Fibroblast of the aortic adventitia (primary cell): ENCODE data around the gene TBX2. TPM values are rescaled to one million over a fixed set of nuclear protein-coding genes. Genes with fewer than 3 reads are reported as not detected.

ENCODE experiments used
- DNase-seq: peaks from one replicate; pipeline ENCODE4 v3.0.0-alpha.2; 2010; ENCODE audit warnings: low read depth
- H3K4me3 ChIP-seq: 2 replicates; pipeline ENCODE4 v1.5.1; 2011; ENCODE audit warnings: low read depth, mild to moderate bottlenecking, control low read depth, low read length, moderate library complexity
- total RNA-seq: library from RNA; depleted of rRNA; stranded (reverse); fragments of >200 nt; gene quantifications from 2 replicates; pipeline ENCODE4 v1.2.3, GENCODE V29; 2012; ENCODE audit warnings: low replicate concordance
- TF ChIP-seq, protein P1 (sequence below): IDR thresholded peaks from 2 replicates; pipeline ENCODE4 v1.5.1; 2011; ENCODE audit warnings: mild to moderate bottlenecking, low read length, control low read depth, inconsistent platforms; ENCODE audit not compliant: insufficient read depth

TBX2 gene
- total RNA-seq, 1 donor: 20.8 TPM

DNA sequence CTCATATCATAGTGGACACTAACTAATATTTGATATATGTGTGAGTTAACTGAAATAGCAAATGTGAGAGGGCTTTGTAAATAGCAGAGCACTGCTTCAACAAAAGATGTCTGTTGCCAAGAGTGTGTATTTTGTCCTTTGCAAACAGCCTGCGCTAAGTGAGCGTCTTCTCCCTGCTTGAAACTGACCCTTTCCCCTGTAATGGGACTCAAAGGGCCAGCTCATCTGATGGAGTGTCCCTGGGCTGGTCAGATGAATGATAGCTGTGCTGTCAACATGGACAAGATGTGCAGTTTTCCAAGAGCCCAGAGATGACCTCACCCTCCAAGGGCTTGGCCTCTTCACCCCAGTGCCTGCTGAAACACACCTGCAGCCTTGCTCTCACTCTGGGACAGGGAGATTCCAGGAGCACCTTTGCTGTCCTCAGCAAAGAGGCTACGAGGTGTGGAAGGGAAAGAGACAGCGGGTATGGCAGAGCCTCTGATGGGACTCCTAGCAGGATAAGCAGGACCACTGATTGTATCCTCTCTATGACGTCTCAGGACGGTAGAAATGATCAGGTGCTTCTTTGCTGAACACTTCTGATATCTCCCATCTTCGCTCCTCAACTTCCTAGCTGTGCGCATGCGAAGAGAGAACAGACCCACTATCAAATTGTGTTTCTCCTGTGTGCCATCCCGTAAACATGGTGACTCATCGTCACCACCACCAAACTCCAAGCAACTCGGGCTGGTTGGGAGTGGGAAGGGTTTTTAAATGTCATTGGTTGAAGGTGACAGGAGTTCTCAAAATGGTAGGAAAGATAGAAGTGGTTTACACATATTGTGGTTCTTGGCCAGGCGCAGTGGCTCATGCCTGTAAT, 35.8 kb upstream of the TBX2 start:
- TF ChIP-seq, protein P1, sequence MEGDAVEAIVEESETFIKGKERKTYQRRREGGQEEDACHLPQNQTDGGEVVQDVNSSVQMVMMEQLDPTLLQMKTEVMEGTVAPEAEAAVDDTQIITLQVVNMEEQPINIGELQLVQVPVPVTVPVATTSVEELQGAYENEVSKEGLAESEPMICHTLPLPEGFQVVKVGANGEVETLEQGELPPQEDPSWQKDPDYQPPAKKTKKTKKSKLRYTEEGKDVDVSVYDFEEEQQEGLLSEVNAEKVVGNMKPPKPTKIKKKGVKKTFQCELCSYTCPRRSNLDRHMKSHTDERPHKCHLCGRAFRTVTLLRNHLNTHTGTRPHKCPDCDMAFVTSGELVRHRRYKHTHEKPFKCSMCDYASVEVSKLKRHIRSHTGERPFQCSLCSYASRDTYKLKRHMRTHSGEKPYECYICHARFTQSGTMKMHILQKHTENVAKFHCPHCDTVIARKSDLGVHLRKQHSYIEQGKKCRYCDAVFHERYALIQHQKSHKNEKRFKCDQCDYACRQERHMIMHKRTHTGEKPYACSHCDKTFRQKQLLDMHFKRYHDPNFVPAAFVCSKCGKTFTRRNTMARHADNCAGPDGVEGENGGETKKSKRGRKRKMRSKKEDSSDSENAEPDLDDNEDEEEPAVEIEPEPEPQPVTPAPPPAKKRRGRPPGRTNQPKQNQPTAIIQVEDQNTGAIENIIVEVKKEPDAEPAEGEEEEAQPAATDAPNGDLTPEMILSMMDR: no peak
- DNase-seq: no peak
- no peak overlapping the region for H3K4me3 ChIP-seq

DNA sequence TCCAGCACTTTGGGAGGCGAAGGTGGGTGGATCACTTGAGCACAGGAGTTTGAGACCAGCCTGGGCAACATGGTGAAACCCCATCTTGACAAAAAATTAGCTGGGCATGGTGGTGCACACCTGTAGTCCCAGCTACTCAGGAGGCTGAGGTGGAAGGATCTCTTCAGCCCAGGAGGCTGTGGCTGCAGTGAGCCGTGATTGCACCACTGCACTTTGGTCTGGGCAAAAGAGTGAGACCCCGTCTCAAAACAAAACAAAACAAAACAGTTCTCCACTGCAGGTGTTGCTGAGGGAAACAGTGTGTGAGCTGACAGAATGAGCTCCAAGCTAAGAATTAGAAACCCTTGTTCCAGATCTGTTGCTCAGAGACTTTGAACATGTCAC, 35.2 kb upstream of the TBX2 start:
- no peak for DNase-seq
- TF ChIP-seq, protein P1: no peak
- H3K4me3 ChIP-seq: no peak overlapping the region

DNA sequence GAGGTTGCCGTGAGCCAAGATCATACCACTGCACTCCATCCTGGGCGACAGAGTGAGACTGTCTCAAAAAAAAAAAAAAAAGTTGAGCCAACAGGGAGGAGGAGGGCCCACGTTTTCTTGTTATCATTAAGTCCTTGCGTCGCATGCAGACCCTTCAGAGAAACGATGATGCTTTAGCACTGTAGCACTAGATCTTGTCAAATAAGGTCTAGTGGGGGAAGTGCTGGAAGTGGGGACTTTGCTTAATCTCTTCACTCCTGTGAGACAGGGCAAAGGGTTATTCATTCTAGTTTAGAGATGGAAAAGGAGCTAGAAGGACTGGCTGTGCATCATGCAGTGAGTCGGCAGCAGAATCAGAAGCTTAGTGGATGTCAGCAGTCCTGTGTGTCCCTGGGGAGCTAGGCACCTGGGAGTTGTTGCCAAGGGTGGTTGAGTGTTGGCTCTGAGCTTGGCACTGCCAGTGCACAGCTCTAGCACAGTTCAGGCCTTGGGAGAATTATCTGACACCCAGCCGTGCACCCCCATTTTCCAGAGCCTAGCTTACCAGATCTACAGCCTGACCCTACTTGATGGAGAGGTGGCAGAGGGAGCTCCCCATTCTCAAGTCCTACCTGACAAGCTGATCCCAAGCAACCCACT, 33.4 kb upstream of the TBX2 start:
- no peak for DNase-seq
- no peak overlapping the region for H3K4me3 ChIP-seq
- TF ChIP-seq, protein P1: no peak

DNA sequence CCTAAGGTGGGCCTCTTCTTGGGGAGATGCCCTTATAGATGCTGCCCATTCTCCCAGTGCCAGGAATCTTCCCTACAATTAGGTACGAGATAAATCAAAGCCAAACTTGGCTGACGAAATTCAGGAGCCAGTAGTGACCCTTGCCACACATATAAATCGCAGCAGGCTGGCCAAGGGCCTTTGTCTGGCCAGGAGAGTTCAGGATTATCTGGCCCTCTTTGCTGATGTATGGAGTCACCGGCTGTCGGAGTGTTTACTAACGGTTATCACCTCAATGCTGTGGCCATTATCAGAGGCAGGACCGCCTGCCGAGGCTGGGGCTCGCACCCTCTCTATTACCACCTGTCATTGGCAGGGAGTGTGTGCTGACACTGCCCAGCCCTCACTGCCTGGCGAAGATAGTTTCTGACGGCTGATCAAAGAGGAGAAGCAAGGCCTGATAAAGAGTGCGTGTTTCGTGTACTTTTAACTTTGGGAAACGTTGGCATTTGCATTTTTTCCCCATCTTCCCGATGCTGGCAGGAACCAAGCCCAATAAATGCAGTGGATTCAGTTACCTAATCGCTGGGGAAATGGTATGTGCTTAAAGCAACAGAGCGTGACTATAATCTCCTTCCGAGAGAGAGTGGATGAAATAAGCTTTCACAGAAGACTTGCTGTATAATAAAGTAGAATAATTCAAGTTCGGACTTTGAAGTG, 32.8 kb upstream of the TBX2 start:
- TF ChIP-seq, protein P1: no peak
- DNase-seq: no peak
- H3K4me3 ChIP-seq: no peak overlapping the region

DNA sequence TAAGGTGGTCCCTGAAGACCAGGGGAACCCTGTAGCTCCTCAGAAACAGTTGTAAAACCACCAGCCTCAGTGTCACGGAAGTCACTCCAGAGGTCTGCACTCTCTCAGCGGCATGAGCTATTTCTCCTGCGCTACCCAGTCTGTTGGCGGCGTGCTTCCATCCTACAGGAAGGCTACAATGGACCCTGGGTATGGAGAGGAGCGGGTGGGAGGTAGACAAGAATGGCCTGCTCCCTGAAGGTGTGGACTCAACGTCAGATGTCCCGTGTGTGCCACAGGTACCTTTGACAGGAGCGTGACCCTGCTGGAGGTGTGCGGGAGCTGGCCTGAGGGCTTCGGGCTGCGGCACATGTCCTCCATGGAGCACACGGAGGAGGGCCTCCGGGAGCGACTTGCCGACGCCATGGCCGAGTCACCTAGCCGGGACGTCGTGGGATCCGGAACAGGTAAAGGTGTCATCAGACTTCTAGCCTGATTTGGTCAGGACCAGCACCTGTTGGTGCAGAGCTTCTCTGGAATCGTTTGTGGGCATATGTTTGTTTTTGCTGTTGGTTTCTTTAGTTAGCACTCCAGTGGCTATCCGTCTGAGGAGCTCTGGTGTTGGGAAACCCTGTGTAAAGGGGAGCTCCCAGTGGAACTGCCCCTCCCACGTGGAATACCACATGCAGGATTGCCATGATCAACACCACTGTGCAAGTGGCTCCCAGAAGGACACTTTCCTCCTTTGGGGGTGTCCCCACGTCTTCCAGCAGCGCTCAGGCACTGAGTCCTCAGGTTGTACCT, 31.4 kb upstream of the TBX2 start:
- no peak overlapping the region for H3K4me3 ChIP-seq
- TF ChIP-seq, protein P1: no peak
- no peak for DNase-seq

DNA sequence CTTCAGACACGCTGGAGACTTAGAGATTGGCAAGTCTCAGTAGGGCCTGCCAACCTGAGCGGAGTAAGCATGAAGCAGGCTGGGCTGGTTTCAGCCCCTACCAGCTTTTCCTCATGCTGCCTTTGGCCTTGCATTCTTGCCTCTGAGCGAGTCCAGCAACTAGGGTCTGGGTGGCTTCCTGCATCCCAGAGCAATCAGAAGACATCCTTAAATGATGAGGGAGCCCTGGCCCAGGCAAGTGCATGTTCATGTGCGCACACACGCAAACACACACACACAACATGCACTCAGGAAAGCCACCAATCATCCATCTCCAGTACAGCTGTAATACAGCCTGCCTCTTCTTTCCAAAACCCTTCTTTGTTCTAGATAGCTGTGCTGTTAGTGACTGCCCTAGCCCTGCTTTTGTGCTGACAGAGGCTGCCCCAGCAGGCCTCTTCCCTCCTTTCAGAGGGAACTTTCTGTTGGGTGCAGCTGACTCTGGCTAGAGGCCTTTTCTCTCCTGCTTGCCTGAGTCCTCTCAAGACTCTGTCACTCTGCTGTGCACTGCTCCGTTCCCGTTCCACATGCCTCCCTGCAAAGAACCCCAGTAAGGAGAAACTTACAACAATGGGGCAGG, 30.7 kb upstream of the TBX2 start:
- no peak for DNase-seq
- no peak overlapping the region for H3K4me3 ChIP-seq
- TF ChIP-seq, protein P1: no peak
